Frontal cortex (tissue), 4 donors: ENCODE results near the gene TIMM13. TPM values are rescaled to one million over a fixed set of nuclear protein-coding genes. Genes with fewer than 3 reads are reported as not detected.
"Not testable (repeated sequence)": the region's sequence is repeated elsewhere in the genome, so short reads cannot be mapped to it uniquely, and the experiment has no call there.

Experiments used
- DNase-seq, 2 donors: peaks; one replicate each; pipeline ENCODE4 v3.0.0; 2012; ENCODE audit warnings: low spot score in 2 of 2
- FAIRE-seq: peaks from 2 replicates; lab custom pipeline; 2012; peaks lifted over from hg19 to GRCh38; lab: Jason Lieb, UNC
- total RNA-seq: library from RNA; depleted of rRNA; stranded (reverse); fragments of >200 nt; gene quantifications from one replicate; pipeline ENCODE4 v1.2.3, GENCODE V29; 2014
- donor health status: control.
- donor health status: control.
- donor health status: control.

The TIMM13 gene
- total RNA-seq, 1 donor from 2014 or later: 18.3 TPM

DNA sequence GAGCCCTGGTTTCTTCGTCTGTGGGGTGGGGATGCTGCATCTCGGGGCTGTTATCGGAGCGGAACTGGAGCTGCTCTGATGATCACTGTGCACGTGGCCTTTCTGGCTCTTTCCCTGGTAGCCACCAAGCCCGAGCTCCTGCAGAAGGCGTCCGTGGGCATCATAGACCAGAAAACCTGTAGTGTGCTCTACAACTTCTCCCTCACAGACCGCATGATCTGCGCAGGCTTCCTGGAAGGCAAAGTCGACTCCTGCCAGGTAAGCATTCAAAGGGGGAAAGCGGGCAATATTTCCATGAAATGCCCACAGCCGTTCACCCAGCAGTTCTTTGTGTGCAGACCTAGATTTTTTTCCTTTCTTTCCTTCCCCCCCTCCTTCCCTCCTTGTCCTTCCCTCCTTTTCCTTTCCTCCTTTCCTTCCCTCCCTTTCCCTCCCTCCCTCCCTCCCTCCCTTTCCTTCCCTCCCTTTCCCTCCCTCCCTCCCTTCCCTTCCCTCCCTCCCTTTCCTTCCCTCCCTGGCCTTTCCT lies 9.4 kb downstream of the TIMM13 start:
- DNase-seq: no peak
- FAIRE-seq: no peak

DNA sequence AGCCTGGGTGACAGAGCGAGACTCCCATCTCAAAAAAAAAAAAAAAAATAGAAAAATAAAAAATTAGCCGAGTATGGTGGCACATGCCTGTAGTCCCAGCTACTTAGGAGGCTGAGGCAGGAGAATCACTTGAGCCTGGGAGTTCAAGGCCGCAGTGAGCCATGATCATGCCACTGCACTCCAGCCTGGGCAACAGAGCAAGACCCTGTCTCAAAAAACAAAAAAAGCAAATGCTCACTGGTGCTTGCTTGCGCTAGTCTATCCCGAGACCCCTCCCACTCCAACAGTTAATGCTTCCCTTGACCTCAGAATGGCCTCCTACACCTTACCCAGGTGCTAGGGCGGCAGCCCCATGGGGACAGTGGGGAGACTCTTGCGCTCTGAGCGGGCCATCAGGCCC lies 9.9 kb downstream of the TIMM13 start:
- not testable (repeated sequence) for DNase-seq, FAIRE-seq

DNA sequence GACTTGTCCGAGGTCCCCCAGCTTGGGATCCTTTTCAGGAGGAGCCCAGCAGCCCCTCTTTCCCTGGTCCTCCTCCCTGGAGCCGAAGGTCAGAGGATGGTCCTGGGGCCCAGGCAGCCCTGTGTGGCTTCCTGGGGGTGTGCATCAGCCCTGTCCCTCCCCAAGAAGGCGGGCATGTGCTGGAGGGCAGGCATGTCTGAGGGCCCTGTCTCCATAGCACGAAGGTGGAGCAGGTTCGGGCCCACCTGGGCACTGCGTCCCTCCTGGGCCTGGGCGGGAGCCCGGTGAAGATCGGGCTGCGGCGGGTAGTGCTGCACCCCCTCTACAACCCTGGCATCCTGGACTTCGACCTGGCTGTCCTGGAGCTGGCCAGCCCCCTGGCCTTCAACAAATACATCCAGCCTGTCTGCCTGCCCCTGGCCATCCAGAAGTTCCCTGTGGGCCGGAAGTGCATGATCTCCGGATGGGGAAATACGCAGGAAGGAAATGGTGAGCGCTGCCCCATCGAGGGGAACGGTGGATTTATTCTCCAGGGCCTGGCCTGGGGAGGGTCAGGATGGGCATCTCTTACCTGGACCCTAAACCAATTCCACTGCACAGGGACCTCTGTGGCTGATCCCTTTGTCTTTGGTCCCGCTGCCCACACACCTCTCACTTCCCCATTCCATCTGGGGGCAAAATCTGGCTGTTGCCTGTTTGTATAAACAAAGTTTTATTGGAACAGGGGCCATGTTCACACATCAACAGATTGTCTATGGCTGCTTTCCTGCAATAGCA lies 10.9 kb downstream of the TIMM13 start:
- no peak for DNase-seq
- FAIRE-seq: no peak

DNA sequence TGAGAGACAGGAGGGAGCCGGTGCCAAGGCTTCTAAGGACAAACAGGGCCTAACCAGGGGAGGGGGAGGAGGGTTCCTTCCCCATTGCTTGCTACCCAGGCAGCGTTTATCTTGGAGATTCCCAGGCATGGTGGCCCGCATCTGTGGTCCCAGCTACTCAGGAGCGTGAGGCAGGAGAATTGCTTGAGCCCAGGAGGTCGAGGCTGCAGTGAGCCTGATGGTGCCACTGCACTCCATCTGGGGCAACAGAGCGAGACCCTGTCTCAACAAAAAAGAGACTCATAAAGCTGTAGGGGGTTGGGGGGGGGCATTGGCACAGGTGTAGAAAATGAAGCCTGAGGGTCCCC lies 11.4 kb downstream of the TIMM13 start:
- FAIRE-seq (no peak), DNase-seq (no peak)

DNA sequence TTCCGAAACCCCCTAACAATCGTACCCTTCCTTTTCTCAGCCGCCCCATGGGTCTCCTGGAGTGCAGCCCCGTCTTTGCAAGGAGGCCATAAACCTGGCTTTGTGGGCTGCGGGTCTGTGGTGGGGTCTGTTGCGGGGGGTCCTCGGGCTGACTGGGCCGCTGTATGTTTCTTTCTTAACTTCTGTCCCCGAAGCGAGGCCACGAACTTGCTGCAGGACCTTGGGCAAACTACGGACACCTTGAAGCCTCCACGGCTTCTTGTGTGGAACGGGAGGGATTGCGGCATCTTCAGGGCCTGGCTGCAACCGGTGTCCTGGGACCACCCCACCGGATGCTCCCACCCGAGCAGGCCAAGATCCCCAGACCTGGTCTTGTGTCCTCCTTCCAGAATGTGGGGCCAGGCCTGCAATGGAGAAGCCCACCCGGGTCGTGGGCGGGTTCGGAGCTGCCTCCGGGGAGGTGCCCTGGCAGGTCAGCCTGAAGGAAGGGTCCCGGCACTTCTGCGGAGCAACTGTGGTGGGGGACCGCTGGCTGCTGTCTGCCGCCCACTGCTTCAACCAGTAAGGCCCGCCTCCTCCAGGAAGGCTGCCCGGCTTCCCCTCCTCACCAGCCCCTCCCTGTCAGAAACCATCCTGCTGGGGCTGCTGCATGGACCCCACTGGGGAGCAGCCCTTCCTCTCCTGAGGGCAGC lies 12.0 kb downstream of the TIMM13 start:
- DNase-seq (no peak), FAIRE-seq (no peak)

DNA sequence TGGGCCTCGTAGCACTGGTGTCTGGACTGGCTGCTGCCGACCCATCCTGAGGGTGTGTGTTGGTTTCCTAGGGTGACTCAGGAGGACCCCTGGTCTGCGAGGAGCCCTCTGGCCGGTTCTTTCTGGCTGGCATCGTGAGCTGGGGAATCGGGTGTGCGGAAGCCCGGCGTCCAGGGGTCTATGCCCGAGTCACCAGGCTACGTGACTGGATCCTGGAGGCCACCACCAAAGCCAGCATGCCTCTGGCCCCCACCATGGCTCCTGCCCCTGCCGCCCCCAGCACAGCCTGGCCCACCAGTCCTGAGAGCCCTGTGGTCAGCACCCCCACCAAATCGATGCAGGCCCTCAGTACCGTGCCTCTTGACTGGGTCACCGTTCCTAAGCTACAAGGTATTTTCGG lies 13.8 kb downstream of the TIMM13 start:
- no peak for FAIRE-seq
- no peak for DNase-seq

DNA sequence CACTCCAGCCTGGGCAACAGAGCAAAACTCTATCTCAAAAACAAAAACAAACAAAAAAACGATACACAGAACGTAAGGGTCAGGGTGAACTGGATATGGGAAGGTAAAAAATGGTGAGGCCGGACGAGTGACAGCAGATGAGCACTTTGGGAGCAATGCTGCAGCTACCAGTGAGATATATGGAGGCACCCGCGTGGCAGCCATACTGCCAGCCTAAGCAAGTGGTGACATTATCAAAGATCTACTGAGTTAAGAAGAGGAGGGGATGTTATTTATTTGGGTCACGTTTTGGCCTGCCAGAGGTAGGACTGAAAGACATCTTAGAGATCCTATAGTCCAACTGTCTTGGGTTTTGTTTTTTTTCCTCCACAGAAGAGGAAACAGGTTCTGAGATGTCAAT lies 14.2 kb downstream of the TIMM13 start:
- FAIRE-seq: no peak
- no peak for DNase-seq

DNA sequence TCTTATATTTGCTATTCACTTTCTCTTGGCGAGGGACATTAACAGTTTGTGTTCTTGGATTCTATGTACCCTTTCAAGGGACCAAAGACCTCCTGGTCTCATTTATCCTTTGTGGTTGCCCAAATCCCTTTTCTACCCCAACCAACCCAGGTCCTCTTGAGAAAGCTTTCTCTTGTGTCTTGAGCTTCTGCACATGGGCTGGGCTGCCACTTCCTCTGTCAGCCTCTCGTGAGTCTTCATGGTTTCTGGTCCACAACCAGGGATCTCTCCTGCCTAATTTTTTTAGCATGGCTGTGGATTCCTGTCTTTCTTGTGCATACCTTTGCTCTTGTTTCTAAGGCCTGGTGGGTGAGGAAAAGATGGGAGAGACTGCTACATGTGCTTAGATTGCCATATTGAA lies 14.9 kb downstream of the TIMM13 start:
- FAIRE-seq: no peak

DNA sequence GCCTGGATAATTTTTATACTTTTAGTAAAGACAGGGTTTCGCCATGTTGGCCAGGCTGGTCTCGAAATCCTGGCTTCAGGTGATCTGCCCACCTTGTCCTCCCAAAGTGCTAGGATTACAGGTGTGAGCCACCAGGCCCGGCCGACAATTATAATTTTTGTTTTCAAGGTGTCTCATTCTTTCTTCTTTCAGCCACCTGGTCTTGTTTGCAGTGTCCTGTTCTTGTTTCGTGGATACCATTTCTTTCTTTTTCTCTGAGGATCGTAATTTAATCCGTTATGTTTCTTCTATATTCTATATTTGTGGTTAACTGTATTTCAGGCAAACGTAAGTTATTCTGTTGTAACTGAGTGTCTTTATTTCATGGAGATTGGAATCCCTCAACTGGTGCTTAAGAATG lies 15.7 kb downstream of the TIMM13 start:
- FAIRE-seq: no peak
- DNase-seq: no peak

More for the DNA sequence above, 14.9 kb downstream of the TIMM13 start:
- no peak for DNase-seq

DNA sequence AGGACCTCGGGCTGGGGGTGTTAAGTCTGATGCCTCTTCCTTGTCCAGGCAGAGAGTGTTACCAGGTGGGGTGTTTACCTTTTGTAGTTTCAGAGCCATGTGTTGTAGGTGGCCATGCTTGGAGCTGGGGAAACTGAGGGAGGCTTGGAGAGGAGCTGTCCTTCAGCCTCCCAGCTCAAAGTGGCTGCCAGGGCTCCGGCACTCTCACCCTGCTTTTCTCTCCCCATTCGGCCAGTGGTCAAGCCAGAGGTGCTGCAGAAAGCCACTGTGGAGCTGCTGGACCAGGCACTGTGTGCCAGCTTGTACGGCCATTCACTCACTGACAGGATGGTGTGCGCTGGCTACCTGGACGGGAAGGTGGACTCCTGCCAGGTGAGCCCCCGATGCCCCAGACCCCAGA lies 17.4 kb downstream of the TIMM13 start:
- no peak for DNase-seq
- no peak for FAIRE-seq

DNA sequence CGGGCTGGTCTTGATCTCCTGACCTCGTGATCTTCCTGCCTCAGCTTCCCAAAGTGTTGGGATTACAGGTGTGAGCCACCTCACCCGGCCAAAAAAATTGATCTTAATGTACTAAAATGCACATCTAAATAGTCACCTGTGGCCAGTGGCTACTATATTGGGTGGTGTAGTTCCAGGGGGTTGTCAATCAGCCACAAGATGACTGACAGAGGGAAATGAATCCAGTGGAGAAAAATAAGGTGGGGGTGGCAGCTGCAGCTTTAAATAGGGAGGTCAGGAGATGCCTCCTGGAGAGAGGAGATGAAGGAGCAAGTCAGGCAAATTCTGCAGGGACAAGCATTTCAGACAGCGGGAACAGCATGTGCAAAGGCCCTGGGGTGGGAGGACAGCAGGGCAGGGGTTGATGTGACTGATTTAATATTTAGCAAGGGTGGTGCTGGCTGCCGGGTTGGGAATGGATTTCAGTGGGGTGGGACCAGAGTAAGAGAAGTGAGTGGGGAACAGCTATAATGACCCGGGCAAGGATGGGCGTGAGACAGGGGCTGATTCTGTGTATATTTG lies 18.0 kb downstream of the TIMM13 start:
- no peak for FAIRE-seq
- DNase-seq: no peak

DNA sequence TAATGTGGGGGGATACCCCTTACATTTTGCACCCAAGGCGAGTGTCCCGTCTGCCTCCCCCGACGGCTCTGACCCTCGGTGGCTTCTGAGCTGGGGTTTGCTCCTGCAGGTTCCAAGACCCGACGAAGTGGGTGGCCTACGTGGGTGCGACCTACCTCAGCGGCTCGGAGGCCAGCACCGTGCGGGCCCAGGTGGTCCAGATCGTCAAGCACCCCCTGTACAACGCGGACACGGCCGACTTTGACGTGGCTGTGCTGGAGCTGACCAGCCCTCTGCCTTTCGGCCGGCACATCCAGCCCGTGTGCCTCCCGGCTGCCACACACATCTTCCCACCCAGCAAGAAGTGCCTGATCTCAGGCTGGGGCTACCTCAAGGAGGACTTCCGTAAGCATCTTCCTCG lies 19.1 kb downstream of the TIMM13 start:
- DNase-seq: no peak
- no peak for FAIRE-seq

DNA sequence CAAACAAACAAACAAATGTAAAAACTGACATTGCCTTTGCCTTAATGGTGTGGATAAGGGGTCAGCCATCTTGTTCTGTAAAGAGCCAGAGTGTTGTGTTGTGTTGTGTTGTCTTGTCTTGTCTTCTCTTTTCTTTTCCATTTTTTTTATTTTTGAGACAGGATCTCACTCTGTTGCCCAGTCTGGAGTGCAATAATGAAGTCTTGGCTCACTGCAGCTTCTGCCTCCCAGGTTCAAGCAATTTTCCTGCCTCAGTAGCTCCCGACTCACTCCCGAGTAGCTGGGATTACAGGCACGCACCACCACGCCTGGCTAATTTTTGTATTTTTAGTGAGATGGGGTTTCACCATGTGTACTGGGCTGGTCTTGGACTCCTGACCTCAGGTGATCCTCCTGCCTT lies 27.8 kb downstream of the TIMM13 start:
- no peak for DNase-seq
- FAIRE-seq: no peak

DNA sequence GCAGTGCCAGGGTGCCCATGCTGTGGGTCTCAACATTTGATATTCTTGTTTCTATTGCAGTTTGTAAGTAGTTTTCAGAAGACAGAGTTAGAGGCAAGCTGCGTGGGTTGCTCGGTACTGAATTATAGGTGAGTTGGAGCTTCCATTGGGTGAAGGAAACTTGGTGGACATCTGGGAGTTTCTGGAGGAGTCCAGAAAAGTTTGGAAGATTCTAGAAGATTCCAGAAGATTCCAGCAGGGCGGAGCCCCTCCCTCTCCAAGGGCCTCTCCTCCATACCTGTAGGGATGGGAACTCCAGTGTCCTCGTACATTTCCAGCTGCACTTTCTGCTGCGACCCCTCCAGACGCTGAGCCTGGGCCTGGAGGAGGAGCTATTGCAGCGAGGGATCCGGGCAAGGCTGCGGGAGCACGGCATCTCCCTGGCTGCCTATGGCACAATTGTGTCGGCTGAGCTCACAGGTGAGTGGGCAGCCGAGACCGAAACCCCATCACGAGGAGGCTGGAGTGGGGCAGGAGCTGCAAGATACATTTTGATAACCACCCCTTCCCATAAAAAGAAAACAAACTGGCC lies 28.6 kb downstream of the TIMM13 start:
- no peak for FAIRE-seq
- no peak for DNase-seq

DNA sequence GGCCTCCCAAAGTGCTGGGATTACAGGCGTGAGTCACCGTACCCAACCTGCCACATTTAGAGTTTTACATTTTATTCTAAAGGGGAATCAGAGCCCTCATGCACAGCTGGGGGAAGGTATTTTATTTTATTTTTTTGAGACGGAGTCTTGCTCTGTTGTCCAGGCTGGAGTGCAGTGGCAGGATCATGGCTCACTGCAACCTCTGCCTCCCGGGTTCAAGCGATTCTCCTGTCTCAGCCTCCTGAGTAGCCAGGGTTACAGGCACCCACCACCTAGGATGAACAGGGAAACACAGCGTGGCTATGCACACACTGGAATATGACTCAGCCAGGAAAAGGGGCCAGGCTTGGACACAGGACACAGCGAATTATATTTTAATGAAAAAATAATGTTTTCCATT lies 30.2 kb downstream of the TIMM13 start:
- FAIRE-seq, DNase-seq: not testable (repeated sequence)

DNA sequence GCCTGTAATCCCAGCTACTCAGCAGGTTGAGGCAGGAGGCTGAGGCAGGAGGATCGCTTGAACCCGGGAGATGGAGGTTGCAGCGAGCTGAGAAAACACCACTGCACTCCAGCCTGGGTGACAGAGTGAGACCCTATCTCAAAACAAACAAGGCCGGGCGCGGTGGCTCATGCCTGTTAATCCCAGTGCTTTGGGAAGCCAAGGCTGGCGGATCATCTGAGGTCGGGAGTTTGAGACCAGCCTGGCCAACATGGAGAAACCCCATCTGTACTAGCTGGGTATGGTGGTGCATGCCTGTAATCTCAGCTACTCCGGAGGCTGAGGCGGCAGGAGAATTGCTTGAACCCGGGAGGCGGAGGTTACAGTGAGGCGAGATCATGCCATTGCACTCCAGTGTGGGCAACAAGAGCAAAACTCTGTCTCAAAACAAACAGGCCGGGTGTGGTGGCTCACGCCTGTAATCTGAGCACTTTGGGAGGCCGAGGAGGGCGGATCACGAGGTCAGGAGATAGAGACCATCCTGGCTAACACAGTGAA lies 32.0 kb downstream of the TIMM13 start:
- not testable (repeated sequence) for FAIRE-seq, DNase-seq

DNA sequence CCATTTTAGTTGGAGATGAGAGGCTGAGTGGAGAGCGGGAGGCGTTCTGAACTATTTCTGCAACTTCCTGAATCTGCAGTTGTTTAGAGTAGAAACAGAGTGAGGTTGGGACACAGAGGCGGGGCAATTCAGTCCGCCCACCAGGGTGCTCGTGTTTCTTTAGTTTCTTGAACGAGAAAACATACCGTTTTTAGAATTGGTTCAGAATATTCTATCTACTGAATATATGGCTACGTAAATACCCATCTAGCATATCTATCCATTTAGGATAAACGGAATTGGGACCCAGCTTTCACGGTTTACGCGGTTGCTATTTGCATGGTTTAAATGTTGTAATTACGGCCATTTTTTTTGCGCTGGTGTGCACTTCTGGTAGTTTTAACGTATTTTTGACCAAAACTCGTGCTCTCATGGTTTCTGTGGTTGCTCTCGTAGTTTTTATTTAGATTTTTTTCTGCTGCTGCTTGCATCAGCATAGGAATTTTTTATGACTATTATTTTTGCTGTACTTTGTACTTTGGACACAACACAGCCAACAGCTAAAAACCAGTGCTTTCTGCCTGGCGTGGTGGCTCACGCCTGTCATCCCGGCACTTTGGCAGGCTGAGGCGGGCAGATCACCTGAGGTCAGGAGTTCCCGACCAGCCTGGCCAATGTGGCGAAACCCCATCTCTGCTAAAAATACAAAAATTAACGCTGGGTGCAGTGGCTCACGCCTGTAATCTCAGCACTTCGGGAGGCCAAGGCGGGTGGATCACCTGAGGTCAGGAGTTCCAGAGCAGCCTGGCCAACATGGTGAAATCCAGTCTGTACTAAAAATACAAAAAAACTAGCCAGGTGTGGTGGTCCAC lies 32.7 kb downstream of the TIMM13 start:
- FAIRE-seq (no peak), DNase-seq (peak in 1 of 2 donors; percentile 49)

DNA sequence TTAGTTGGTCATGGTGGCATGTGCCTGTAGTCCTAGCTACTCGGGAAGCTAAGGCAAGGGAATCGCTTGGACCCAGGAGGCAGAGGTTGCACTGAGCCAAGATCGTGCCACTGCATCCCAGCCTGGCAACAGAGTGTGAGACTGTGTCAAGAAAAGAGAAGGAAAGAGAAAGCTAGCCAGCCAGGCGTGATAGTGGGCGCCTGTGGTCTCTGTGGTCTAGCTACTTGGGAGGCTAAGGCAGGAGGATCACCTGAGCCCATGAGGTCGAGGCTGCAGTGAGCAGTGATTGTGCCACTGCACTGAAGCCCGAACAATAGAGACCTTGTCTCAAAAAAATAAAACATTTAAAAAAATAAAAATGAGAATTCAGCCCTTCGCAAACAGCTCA lies 33.3 kb downstream of the TIMM13 start:
- no peak for DNase-seq
- no peak for FAIRE-seq

DNA sequence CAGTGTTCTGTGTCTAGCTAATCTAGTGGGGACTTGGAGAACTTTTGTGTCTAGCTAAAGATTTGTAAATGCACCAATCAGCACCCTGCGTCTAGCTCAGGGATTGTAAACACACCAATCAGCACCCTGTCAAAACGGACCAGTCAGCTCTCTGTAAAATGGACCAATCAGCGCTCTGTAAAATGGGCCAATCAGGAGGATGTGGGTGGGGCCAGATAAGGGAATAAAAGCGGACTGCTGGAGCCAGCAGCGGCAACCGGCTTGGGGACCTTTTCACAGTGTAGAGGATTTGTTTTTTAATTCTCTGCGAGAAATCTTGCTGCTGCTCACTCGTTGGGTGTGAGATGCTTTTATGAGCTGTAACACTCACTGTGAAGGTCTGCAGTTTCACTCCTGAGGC lies 34.5 kb downstream of the TIMM13 start:
- not testable (repeated sequence) for DNase-seq

DNA sequence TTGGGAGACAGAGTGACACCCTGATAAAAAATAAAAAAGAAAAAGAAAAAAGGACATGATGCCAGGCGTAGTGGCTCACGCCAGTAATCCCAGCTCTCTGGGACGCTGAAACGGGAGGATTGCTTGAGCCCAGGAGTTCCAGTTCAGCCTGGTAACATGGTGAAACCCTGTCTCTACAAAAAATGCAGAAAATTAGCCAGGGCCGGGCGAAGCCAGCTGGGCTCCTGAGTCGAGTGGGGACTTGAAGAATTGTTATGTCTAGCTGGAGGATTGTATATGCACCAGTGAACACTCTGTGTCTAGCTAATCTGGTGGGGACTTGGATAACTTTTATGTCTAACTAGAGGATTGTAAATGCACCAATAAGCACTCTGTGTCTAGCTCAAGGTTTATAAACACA lies 35.0 kb downstream of the TIMM13 start:
- DNase-seq: no peak
- FAIRE-seq: no peak

More for the DNA sequence above, 34.5 kb downstream of the TIMM13 start:
- not testable (repeated sequence) for FAIRE-seq
